Measurements from ENCODE around the gene TAOK1. TPM values are rescaled to one million over a fixed set of nuclear protein-coding genes. Genes with fewer than 3 reads are reported as not detected.

Gene TAOK1
- total and polyA plus RNA-seq, 2 of the 13 experiments (the other 11 are each of a cell fraction or from before 2014, with no cell fraction given) = 14.1 to 23.0 TPM

DNA sequence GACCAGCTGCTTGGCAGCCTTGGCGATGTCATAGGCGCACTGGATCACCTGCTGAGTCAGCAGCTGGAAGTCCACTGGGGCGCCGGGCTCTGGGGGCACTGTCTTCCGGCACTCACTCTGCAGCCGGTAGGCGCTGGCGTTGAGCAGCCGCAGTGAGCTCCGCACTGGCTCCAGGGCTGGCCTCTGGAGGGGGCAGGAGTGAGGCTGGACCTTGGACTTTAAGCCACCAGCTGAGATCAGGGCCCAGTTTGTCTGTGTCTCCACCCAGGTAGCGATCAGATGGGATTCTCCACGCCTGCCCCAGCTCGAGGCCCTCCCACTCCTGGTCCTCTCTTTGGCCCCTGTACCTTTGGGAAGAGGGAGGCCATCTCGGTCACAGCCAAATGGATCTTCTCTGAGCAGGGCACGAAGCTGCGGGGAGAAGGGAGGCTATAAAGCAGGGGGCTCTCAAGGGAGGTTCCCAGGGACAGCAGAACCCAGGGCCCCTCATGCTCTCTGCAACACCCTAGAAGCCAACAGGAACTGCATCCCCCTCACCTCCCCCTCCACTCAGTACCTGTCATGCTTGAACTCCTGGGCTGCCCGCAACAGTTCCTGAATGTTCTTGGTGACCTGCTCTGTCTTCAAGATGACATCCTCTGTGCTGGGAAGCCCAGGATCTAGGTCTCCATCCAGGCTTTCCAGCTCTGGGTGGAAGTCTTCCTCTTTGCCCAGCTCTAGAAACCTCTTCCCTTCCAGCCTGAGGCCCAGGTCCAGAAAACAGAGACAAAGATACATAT is 184.8 kb downstream of the TAOK1 start (continued):
- TF ChIP-seq, protein P1, sequence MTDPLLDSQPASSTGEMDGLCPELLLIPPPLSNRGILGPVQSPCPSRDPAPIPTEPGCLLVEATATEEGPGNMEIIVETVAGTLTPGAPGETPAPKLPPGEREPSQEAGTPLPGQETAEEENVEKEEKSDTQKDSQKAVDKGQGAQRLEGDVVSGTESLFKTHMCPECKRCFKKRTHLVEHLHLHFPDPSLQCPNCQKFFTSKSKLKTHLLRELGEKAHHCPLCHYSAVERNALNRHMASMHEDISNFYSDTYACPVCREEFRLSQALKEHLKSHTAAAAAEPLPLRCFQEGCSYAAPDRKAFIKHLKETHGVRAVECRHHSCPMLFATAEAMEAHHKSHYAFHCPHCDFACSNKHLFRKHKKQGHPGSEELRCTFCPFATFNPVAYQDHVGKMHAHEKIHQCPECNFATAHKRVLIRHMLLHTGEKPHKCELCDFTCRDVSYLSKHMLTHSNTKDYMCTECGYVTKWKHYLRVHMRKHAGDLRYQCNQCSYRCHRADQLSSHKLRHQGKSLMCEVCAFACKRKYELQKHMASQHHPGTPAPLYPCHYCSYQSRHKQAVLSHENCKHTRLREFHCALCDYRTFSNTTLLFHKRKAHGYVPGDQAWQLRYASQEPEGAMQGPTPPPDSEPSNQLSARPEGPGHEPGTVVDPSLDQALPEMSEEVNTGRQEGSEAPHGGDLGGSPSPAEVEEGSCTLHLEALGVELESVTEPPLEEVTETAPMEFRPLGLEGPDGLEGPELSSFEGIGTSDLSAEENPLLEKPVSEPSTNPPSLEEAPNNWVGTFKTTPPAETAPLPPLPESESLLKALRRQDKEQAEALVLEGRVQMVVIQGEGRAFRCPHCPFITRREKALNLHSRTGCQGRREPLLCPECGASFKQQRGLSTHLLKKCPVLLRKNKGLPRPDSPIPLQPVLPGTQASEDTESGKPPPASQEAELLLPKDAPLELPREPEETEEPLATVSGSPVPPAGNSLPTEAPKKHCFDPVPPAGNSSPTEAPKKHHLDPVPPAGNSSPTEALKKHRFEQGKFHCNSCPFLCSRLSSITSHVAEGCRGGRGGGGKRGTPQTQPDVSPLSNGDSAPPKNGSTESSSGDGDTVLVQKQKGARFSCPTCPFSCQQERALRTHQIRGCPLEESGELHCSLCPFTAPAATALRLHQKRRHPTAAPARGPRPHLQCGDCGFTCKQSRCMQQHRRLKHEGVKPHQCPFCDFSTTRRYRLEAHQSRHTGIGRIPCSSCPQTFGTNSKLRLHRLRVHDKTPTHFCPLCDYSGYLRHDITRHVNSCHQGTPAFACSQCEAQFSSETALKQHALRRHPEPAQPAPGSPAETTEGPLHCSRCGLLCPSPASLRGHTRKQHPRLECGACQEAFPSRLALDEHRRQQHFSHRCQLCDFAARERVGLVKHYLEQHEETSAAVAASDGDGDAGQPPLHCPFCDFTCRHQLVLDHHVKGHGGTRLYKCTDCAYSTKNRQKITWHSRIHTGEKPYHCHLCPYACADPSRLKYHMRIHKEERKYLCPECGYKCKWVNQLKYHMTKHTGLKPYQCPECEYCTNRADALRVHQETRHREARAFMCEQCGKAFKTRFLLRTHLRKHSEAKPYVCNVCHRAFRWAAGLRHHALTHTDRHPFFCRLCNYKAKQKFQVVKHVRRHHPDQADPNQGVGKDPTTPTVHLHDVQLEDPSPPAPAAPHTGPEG (CRISPR knock-in tag; IDR thresholded peaks at IDR 0.05) = no peak
- TF ChIP-seq MED1 (CRISPR knock-in tag; IDR thresholded peaks at IDR 0.05) (peak; percentile 82), ATM (IDR thresholded peaks at IDR 0.05; ENCODE audit: borderline replicate concordance) (no peak), ZSCAN31 (CRISPR knock-in tag; IDR thresholded peaks at IDR 0.05; ENCODE audit: low read depth) (peak; percentile 69; the same call in 1 of the 2 replicates), ZNF557 (CRISPR knock-in tag; IDR thresholded peaks at IDR 0.05) (no peak), IRX3 (CRISPR knock-in tag; IDR thresholded peaks at IDR 0.05; ENCODE audit: borderline replicate concordance, low read depth) (no peak), BATF2 (CRISPR knock-in tag; IDR thresholded peaks at IDR 0.05) (no peak), TEAD3 (CRISPR knock-in tag; optimal IDR thresholded peaks at IDR 0.05; ENCODE audit: borderline replicate concordance) (peak; percentile 61), SOX6 (IDR thresholded peaks at IDR 0.05) (no peak), SOX6 (CRISPR knock-in tag; IDR thresholded peaks at IDR 0.05) (peak; percentile 81), HMGA1 (CRISPR knock-in tag; conservative IDR thresholded peaks at IDR 0.05) (no peak), NFYB (CRISPR knock-in tag; IDR thresholded peaks at IDR 0.05) (no peak), SP1 (IDR thresholded peaks at IDR 0.05) (no peak), SP1 (CRISPR knock-in tag; IDR thresholded peaks at IDR 0.05) (peak; percentile 37; the same call in 1 of the 2 replicates), NR2F6 (IDR thresholded peaks at IDR 0.05) (no peak), NR2F6 (CRISPR knock-in tag; IDR thresholded peaks at IDR 0.05) (peak; percentile 75), SMARCC2 (IDR thresholded peaks at IDR 0.05) (no peak)
- TF ChIP-seq, protein P2, sequence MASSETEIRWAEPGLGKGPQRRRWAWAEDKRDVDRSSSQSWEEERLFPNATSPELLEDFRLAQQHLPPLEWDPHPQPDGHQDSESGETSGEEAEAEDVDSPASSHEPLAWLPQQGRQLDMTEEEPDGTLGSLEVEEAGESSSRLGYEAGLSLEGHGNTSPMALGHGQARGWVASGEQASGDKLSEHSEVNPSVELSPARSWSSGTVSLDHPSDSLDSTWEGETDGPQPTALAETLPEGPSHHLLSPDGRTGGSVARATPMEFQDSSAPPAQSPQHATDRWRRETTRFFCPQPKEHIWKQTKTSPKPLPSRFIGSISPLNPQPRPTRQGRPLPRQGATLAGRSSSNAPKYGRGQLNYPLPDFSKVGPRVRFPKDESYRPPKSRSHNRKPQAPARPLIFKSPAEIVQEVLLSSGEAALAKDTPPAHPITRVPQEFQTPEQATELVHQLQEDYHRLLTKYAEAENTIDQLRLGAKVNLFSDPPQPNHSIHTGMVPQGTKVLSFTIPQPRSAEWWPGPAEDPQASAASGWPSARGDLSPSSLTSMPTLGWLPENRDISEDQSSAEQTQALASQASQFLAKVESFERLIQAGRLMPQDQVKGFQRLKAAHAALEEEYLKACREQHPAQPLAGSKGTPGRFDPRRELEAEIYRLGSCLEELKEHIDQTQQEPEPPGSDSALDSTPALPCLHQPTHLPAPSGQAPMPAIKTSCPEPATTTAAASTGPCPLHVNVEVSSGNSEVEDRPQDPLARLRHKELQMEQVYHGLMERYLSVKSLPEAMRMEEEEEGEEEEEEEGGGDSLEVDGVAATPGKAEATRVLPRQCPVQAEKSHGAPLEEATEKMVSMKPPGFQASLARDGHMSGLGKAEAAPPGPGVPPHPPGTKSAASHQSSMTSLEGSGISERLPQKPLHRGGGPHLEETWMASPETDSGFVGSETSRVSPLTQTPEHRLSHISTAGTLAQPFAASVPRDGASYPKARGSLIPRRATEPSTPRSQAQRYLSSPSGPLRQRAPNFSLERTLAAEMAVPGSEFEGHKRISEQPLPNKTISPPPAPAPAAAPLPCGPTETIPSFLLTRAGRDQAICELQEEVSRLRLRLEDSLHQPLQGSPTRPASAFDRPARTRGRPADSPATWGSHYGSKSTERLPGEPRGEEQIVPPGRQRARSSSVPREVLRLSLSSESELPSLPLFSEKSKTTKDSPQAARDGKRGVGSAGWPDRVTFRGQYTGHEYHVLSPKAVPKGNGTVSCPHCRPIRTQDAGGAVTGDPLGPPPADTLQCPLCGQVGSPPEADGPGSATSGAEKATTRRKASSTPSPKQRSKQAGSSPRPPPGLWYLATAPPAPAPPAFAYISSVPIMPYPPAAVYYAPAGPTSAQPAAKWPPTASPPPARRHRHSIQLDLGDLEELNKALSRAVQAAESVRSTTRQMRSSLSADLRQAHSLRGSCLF (CRISPR knock-in tag; IDR thresholded peaks at IDR 0.05; ENCODE audit: borderline replicate concordance) = no peak
- TF ChIP-seq, protein P3, sequence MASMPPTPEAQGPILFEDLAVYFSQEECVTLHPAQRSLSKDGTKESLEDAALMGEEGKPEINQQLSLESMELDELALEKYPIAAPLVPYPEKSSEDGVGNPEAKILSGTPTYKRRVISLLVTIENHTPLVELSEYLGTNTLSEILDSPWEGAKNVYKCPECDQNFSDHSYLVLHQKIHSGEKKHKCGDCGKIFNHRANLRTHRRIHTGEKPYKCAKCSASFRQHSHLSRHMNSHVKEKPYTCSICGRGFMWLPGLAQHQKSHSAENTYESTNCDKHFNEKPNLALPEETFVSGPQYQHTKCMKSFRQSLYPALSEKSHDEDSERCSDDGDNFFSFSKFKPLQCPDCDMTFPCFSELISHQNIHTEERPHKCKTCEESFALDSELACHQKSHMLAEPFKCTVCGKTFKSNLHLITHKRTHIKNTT (CRISPR knock-in tag; IDR thresholded peaks at IDR 0.05) = no peak

Data from HepG2 (cell line).